Body of pancreas (tissue), 4 donors: ENCODE measurements around the gene BLM. TPM values are rescaled to one million over a fixed set of nuclear protein-coding genes. Genes with fewer than 3 reads are reported as not detected.
"Not testable (repeated sequence)": the region's sequence is repeated elsewhere in the genome, so short reads cannot be mapped to it uniquely, and the experiment has no call there.

Experiments
- ATAC-seq: fragments of 150-250 bp; one replicate; pipeline ENCODE4 v1.9.1; 2016
- DNase-seq, 4 donors: peaks; one replicate each; pipeline ENCODE4 v3.0.0-alpha.2; 2019
- H3K27ac ChIP-seq, 4 donors: fragments of 200-600 bp; sonication (generic); 1 replicate in 3 of 4; 2 replicates in 1 of 4; pipeline versions ENCODE4 v1.5.1 to v1.6.1; 2016 to 2019; ENCODE audit warnings: mild to moderate bottlenecking in 1 of 4, mixed read lengths in 1 of 4, moderate library complexity in 1 of 4
- H3K27me3 ChIP-seq, 2 donors: fragments of 200-600 bp; sonication (generic); one replicate each; pipeline ENCODE4 v1.6.0; 2016; ENCODE audit warnings: mild to moderate bottlenecking in 1 of 2
- H3K36me3 ChIP-seq, 2 donors: fragments of 200-600 bp; sonication (generic); replicated peaks in 1 of 2; 2 replicates each; pipeline ENCODE4 v1.5.1; 2016; ENCODE audit warnings: low read depth in 2 of 2; ENCODE audit not compliant: insufficient read depth in 1 of 2
- H3K4me1 ChIP-seq: fragments of 200-600 bp; sonication (generic); one replicate; pipeline ENCODE4 v1.6.0; 2016
- H3K4me3 ChIP-seq, 2 donors: fragments of 200-600 bp; sonication (generic); 1 replicate in 1 of 2; 2 replicates in 1 of 2; pipeline ENCODE4 v1.5.1; 2016 to 2019
- H3K9me3 ChIP-seq, 3 donors: fragments of 200-600 bp; sonication (generic); 1 replicate in 2 of 3; 2 replicates in 1 of 3; pipeline ENCODE4 v1.5.1; 2016
- CTCF ChIP-seq, 7 experiments: fragments of 450-650 bp in 4 of 7; fragments of 200-600 bp in 3 of 7; sonication (generic) in 3 of 7; IDR thresholded peaks; one replicate each; pipeline ENCODE4 v1.5.1; 2016 to 2019; ENCODE audit warnings: antibody characterized with exemption in 7 of 7
- POLR2A ChIP-seq, 3 donors: fragments of 450-650 bp; IDR thresholded peaks; one replicate each; pipeline ENCODE4 v1.6.1; 2016; ENCODE audit warnings: antibody characterized with exemption in 3 of 3, mild to moderate bottlenecking in 2 of 3
- WGBS, 2 donors: methylation state at CpG; one replicate each; pipeline ENCODE4 v1.1.5; 2017; 5-methylcytosine and 5-hydroxymethylcytosine counted together
- intact Hi-C: fragments of 100-400 bp; cut with DNase I; formaldehyde crosslinking; loops from one replicate; pipeline ENCODE4 v1.15.1; 2023
- total RNA-seq, 2 donors: library from RNA; depleted of rRNA; stranded (reverse); fragments of >200 nt; gene quantifications; one replicate each; pipeline ENCODE4 v1.1.0, GENCODE V29; 2016

The BLM gene
- total RNA-seq, 2 donors from 2014 or later: 0.26 to 1.3 TPM

GRCh38 chr15:90823455-90823974 is 106.4 kb downstream of the BLM start:
- Histone ChIP-seq H3K9me3 (no peaks in the 10 kb centered on the region), H3K4me1 (peaks cover 36% of the 10 kb centered on the region), H3K27me3 (no peaks in the 10 kb centered on the region), H3K27ac (peak overlapping the region in 2 of 4 donors; percentile 5 to 20), H3K36me3 (no peaks in the 10 kb centered on the region), H3K4me3 (no peak overlapping the region)
- intact Hi-C loops: no loop called here
- DNase-seq (no peak), ATAC-seq (no peak)
- 62 to 70% methylated on average over 4 to 7 of the region's 7 CpGs for WGBS, 2 donors
- TF ChIP-seq POLR2A (IDR thresholded peaks at IDR 0.05) (no peak), CTCF (IDR thresholded peaks at IDR 0.05) (no peak)

GRCh38 chr15:90825115-90825899 is 108.2 kb downstream of the BLM start:
- H3K4me3 ChIP-seq, H3K27me3 ChIP-seq, DNase-seq, H3K9me3 ChIP-seq, ATAC-seq, intact Hi-C loops, H3K36me3 ChIP-seq, H3K27ac ChIP-seq: not testable (repeated sequence)
- peaks cover 20% of the 10 kb centered on the region for H3K4me1 ChIP-seq
- WGBS, 2 donors: 88% methylated on average over 14 to 19 of the region's 49 CpGs

GRCh38 chr15:90826206-90826885 is 109.2 kb downstream of the BLM start:
- H3K27ac ChIP-seq, intact Hi-C loops, H3K36me3 ChIP-seq, ATAC-seq, H3K9me3 ChIP-seq, H3K27me3 ChIP-seq, H3K4me3 ChIP-seq, DNase-seq: not testable (repeated sequence)
- WGBS, 2 donors: 89 to 92% methylated on average over 22 to 26 of the region's 26 CpGs
- peaks cover 20% of the 10 kb centered on the region for H3K4me1 ChIP-seq

GRCh38 chr15:90826886-90827435 is 109.8 kb downstream of the BLM start:
- Histone ChIP-seq H3K36me3 (no peaks in the 10 kb centered on the region), H3K27me3 (no peaks in the 10 kb centered on the region), H3K9me3 (no peaks in the 10 kb centered on the region), H3K4me3 (no peak overlapping the region), H3K4me1 (peaks cover 20% of the 10 kb centered on the region), H3K27ac (no peak overlapping the region)
- no peak for TF ChIP-seq POLR2A (IDR thresholded peaks at IDR 0.05)
- no peak for TF ChIP-seq CTCF (IDR thresholded peaks at IDR 0.05)
- 91 to 94% methylated on average over 20 of the region's 20 CpGs for WGBS, 2 donors
- no peak for DNase-seq
- ATAC-seq: no peak
- intact Hi-C loops: no loop called here

- Histone ChIP-seq H3K27ac (no peak overlapping the region), H3K4me1 (peaks cover 20% of the 10 kb centered on the region), H3K36me3 (no peaks in the 10 kb centered on the region), H3K9me3 (no peaks in the 10 kb centered on the region), H3K4me3 (no peak overlapping the region), H3K27me3 (no peaks in the 10 kb centered on the region)
- intact Hi-C loops: no loop called here
- ATAC-seq (no peak), DNase-seq (no peak)
- TF ChIP-seq POLR2A (IDR thresholded peaks at IDR 0.05) (no peak), CTCF (IDR thresholded peaks at IDR 0.05) (no peak)
- WGBS, 2 donors: 86 to 87% methylated on average over 9 to 12 of the region's 12 CpGs
Observed at GRCh38 chr15:90828111-90828510, 111.0 kb downstream of the BLM start.
